CMK (cell line): ENCODE results near the gene IFNGR2.
A peak's percentile ranks its signal among the peaks of the same experiment; 100 is the strongest.
"Not testable (repeated sequence)": the region's sequence is repeated elsewhere in the genome, so short reads cannot be mapped to it uniquely, and the experiment has no call there.

Experiments
- DNase-seq: peaks from one replicate; pipeline ENCODE4 v3.0.0-alpha.2; 2010; ENCODE audit warnings: low read depth

IFNGR2 gene

DNA sequence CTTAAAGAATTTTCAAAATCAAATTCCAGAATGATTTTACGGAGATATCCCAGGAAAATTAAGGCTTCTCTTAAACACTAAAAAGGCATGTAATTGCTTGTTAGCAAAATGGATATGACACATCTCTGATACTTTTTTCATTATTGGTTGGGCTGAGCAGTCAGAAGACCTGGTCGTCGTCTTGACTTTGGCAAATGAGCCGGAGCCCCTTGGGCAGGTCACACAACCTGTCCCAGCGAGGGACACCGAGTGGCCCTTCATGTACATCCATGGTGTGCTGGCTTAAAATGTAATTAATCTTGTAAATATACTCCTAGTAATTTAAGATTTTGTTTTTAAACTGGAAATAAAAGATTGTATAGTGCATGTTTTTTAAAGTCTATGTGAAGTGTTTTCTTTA is 33.9 kb downstream of the IFNGR2 start:
- DNase-seq, result no peak

DNA sequence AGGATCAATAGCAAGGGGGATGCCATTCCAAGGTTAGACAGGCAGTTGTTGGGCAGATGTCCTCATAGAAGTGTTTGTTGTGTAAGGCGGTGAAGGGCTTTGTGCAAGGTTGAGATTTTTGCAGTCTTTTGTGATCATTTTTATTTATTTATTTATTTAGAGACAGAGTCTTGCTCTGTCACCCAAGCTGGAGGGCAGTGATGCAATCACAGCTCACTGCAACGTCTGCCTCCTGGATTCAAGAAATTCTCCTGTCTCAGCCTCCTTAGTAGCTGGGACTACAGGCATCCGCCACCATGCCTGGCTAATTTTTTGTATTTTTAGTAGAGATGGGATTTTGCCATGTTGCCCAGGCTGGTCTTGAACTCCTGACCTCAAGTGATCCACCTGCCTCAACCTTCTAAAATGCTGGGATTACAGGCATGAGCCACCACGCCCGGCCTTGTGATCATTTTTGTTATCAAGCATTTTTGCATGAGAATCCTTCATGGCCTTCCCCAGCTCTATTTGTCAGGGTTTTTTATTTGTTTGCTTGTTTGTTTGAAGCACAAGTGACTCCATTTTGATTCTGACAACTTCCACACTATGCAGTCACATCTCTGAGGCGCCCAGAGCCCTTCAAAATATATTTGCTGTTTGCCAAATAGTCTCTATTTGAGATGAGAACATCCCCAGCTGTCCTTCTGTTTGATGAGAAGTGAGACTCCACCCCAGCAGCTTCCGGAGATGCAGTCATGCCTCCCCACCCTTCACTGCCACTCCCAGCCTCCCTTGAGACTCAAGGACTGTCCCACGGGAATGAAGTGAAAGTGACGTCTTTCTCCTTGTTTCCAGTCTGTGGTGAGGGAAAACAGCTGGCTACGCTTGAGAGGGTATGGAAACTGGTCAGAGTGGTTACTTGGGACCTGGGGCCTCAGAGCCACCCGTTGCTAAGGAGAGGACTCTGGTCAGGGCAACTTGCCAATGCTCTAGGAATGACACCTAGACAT is 38.6 kb downstream of the IFNGR2 start:
- no peak for DNase-seq

DNA sequence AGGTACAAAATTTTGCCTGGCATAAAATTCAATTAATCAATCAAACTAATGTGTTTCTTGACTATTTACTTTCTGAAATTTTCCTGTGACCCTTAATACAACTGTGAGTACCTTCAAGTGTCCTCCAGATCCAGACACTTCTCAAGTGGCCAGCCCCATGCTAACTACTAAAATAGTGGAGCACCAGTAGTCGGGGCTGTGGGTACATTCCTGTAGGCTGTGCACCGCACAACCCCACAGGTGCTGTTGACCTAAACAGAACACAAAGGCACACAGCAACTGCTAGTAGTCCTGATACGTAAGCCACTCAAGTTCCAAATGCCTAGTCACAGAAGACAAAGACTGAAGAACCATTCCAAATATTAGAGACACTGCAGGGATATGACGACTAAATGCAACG is 40.0 kb downstream of the IFNGR2 start:
- DNase-seq, result no peak

DNA sequence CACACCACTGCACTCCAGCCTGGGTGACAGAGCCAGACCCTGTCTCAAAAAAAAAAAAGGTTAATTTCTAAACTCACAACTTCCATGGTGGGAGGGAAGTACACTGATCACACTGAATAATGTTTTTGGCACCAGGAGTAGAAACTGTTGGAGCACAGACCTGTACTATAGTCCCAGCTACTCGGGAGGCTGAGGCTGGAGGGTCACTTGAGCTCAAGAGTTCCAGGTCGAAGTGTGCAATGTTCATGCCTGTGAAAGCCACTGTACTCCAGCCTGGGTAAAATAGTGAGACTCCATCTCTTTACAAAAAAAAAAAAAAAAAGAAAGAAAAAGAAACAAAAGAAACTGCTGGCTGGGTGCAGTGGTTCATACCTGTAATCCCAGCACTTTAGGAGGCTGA is 41.3 kb downstream of the IFNGR2 start:
- DNase-seq, result no peak

DNA sequence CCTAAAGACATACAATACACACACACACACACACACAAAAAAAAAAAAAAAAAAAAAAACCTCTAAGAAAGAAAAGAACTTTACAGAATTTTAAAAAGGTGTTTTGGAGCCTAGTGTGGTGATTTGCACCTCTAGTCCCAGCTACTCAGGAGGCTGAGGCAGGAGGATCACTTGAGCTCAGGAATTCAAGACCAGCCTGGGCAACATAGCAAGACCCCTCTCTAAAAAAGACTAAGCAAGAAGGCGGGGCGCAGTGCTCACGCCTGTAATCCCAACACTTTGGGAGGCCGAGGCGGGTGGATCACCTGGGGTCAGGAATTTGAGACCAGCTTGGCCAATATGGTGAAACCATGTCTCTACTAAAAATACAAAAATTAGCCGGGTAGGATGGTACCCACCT is 43.4 kb downstream of the IFNGR2 start:
- not testable (repeated sequence) for DNase-seq

DNA sequence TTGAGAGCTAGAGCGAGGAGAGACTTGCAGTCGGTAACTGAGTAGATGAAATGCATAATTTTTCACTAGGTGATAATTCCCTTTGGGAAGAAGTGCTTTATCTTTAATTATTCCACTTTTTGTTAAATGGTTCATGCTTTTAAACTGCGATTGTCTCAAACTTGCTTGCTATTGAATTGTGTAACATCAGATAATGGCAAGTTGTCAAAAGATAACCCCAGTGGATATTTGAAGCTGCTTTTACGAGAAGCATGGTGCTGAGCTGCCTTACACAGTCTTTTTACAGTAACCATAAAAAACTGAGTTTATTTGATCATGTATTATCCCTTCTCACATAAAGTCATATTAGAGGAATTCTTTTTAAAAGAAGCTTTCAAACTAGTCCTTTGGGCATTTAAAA is 46.4 kb downstream of the IFNGR2 start:
- DNase-seq, result no peak

DNA sequence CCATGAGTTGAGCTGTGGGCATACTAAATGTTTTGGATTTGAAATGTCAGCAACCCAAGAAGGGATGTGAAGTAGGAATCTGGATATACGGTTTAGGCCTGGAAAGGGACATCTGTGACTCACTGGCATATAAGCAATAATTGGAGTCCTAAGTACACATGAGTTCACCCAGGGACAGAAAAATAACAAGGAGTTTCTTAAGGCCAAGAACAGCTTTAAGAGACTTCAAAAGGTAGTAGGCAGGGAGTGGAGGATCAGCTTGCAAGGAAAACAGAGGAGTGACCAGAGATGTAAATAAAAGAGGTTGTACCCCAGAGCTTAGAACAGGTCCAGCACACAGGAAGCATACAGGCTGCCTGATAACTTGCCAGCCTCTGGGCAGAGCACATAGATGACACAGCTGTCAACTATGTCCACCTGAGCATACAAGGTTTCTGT is 48.4 kb downstream of the IFNGR2 start:
- DNase-seq, result no peak

DNA sequence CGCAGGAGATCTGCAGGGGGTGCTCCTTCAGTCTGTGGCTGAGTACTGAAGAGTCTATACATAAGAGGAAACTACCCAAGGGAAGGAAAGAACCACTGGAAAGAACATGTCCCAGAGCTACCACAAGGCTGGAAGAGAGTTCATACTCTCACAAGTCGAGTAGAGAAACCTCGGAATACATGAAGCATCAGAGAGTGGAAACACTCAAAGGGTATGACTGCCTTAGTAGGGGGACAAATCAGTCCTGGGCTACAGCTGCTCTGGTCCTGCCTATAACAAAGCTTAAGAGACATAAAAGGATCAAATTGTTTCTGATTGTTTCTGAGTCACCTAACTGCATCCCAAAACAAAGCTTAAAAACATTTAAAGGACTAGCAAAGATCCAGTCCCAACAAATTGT is 49.1 kb downstream of the IFNGR2 start:
- no peak for DNase-seq

DNA sequence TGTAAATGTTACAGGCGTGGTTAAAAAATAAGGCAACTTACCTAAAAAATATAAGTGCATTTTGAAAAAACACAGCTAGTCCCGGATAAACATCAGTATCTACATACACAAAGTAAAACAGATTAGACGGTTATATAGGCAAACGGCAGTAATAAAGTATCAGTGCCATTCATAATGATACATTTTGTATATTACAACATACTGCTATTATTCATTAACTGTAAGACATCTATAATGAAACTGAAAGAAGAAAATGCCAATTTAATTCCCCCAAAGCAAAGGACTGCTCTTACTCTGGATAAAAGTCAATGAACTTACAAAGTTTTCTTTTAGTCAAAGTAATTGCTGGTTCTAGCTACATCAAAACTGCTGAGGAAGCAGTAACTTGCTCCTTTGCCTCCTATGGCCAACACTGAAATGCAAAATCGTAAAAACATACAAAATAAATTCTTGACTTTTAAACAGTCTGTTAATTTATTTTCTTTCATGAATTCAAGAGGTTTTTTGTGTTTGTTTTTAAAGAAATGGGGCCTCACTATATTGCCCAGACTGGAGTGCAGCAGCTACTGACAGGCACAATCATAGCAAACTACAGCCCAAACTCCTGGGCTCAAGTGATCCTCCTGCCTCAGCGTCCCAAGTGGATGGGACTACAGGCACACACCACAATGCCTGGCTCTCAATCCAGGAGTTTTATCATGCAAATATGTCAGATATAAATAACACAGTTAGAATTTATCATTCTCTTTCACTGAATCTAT is 52.7 kb downstream of the IFNGR2 start:
- no peak for DNase-seq

DNA sequence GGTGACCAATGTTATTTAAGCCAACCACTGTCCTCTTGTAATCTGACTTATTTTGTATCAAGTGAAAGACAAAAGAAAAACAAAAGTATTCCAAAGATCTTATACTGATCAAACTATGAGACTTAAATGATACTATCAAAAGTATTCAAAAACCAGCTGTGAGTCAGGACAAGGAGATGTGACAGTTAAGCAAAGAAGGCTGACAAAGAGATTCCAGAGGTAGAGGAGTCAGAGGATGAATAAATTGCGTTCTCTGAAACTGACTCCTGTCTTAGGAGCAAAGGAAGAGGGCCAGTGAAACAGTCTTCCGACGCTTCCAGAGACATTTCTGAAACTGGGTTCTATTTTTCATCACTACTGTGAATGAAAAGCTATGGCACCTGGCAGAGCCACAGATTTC is 55.6 kb downstream of the IFNGR2 start:
- DNase-seq, result no peak

DNA sequence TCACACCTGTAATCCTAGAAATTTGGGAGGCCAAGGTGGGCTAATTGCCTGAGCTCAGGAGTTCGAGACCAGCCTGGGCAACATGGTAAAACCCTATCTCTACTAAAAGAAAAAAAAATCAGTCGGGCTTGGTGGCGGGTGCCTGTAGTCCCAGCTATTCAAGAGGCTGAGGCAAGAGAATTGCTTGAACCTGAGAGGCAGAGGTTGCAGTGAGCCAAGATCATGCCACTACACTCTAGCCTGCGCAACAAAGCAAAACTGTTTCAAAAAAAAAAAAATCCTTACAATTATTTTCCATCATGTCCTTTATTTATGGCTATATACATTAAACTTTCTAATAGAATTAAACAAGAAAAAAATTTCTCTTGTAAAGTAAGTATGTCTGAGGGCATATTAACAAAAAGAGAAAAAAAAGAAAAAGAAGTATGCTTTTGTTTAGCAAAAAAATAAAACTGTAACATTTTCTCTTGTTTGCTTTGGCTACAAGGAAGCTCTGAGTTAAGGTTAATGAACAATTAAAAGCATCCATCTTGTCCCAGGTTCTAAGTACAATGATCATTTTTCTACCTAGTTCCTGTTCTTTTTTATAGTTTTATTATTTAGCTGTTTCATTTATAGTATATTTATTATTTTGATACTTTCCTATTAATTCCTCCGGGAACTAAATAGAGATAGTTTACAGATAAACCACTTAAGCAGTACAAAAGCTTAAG is 58.5 kb downstream of the IFNGR2 start:
- no peak for DNase-seq

DNA sequence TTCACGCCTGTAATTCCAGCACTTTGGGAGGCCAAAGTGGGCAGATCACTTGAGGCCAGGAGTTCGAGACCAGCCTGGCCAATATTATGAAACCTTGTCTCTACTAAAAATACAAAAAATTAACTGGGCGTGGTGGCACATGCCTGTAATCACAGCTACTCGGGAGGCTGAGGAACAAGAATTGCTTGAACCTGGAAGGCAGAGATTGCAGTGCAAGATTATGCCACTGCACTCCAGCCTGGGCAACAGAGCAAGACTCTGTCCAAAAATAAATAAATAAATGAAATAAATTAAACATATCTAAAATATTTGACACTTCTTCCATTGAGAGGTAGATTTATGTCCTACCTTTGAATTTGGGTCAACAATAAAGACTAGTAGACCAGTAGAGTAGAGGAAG is 66.0 kb downstream of the IFNGR2 start:
- not testable (repeated sequence) for DNase-seq

DNA sequence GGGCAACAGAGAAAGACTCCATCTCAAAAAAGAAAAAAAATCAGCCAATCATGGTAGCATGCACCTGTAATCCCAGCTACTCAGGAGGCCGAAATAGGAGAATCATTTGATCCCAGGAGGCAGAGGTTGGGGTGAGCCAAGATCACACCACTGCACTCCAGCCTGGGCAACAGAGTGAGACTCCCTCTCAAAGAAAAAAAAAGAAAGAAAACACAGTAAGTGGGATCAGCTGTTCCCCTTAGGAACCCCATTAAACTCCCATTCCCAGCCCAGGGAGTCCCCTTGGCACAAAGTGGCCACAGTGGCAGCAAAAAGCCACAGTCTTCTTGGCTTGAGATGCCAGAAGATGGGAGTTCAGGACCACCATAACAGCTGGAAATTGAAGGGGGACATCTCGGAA is 67.5 kb downstream of the IFNGR2 start:
- no peak for DNase-seq

DNA sequence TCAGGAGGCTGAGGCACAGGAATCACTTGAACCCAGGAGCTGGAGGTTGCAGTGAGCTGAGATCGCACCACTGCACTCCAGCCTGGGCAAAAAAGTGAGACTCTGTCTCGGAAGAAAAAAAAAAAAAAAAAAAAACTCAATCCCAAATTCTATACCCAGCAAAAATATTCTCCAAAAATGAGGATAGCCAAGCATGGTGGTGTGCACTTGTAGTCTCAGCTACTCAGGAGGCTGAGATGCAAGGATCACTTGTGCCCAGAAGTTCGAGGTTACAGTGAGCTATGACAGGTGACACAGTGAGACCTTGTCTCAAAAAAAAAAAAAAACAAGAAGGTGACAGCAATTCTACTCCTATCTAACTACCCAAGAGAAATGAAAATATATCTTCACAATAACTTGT is 70.1 kb downstream of the IFNGR2 start:
- no peak for DNase-seq

DNA sequence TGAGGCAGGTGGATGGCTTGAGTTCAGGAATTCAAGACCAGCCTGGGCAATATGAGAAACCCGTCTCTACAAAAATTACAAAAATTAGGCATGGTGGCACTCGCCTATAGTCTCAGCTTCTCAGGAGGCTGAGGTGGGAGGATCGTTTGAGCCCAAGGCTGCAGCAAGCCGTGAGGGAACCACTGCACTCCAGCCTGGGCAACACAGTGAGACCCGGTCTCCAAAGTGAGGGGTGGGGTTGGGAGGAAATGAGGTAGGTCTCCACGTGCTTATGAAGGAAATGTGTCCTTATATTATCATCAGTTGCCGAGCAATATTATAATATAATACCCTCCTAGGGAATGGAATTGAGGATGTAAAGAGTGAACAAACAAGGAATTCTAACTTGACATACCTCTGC is 73.9 kb downstream of the IFNGR2 start:
- DNase-seq, result no peak

DNA sequence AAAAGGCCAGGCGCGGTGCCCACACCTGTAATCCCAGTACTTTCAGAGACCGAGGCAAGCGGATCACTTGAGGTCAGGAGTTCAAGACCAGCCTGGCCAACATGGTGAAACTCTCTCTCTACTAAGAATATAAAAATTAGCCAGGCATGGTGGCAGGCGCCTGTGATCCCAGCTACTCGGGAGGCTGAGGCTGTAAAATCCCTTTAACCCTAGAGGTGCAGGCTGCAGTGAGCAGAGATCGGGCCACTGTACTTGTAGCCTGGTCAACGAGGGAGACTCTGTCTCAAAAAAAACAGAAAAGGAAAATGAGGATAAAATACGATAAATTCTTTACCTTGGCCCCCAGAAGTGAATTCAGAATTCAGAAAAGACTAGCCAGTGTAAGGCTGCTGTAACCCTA is 75.0 kb downstream of the IFNGR2 start:
- no peak for DNase-seq

DNA sequence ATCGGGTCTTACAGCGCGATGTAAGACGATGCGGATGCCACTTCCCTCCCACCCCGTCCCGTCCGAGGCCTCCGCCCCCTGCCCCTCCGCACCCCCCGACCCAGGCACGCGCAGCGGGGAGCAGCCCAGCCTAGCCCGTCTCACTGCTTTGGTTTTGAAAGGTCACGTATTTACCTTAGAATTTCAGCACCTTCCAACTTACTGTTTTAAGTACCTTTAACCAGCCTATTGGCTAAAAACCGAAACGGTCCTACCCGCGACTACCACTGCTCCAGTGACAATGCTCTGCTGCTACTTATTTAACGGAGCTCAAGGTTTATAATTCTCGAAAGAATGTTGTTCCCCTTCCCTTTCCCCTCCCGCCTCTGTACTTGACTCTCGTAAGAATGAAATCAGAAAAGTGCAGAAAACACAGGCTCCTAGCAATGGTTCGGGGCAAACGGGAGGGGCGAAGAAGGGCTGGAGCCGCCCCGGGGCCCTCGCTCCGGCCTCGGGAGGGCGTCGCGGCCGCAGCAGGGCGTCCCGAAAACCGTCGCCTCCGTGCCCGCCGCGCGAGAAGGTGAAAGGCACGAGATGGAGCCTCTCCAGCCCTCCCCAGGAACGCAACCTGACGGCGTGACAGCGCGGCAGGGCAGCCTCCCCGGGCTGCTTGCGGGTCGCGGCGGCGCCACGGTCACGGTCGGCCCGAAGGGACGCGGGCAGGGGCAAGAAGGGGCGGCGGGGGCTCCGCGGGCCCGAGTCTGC is 75.9 kb downstream of the IFNGR2 start:
- peak; percentile 22 for DNase-seq

DNA sequence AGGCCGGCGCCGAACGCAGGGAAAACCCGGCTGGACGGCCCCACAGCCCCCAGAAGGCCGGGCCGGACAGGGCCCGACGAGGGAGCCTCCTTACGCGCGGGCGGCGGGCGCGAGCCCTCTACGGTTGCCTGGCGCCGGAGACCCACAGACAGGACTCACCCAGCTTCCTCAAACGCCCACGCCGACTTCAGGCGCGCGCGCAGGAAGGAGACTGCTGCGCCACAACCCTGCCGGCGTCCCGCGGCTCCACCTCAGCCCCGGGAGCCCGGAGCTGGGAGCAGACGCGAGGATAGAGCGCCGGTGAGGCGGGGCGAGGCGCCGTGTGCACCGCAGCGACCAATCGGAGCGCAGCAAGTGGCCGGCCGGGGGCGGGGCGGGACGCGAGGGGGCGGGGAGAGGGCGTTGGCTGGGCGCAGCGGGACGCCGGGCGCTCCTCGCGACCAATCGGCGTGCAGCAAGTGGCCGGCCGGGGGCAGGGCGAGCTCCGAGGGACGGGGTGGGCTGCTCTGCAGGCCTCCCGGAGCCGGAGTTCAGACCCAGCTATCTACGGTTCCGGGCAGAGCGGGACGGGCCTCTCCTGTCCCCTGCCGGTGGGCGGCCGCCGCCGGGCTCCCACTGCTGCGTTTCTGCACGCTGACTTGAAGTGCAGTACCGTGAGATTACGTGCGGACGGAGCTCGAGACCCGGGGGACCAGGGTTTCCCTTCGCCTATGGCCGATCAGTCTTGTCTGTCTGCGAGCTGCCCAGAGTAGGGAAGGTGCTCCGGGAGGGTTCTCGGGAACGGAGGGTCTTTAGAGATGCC is 76.7 kb downstream of the IFNGR2 start, which contains the start of gene TMEM50B:
TSS of gene TMEM50B (minus strand) at position 296 of the 802 bp plus-strand sequence. CDS start 11,089 bp downstream, outside the sequence.
- DNase-seq, result peak; percentile 96

DNA sequence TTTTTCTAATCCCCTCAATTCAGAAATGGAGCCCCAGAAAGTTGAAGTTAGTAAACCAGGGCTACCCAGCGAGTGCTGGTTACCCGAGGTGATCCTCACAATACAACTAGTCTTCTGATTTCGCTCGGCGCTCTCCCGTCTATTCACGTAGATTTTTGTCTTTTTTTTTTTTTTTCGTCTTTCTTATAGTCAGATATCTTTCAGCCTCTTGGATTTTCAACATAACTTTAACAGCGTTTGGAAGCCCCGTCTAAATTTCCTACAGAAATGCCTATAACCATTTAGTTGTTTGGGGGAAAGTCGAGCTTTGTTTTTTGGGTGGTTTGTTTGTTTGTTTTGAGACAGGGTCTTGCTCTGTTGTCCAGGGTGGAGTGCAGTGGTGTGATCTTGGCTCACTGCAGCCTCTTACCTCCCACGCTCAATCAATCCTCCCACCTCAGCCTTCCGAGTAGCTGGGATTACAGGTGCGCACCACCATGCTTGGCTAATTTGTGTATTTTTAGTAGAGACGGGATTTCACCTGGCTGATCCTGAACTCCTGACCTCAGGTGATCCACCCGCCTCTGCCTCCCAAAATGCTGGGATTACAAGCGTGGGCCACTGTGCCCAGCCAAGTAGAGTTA is 77.4 kb downstream of the IFNGR2 start:
- DNase-seq, result no peak

DNA sequence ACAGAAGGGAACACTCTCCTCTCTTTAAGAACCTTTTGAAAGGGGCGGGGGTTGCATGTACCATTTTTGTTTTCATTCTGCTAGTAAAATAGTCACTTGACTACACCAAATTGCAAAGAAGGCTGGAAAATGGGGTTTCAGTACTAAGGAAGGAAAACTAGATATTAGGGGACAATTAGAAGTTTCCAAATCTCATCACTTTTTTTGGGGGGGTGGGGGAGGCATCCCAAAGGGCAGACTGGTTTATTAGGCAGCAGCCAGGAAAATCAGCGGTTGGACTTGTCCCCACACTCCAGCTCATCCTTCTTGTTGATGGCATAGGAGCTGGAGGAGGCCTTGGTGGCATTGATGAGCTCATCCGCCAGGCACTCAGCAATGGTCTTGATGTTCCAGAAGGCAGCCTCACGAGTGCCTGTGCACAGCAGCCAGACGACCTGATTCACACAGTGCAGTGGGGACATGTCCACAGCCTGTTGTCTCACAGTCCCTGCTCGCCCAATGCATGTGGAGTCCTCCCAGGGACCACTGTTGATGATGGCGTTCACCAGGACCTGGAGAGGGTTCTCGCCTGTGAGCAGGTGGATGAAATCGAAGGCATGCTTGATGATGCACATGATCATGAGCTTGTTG is 78.2 kb downstream of the IFNGR2 start:
- no peak for DNase-seq
